Coronary artery (tissue), 2 donors: ENCODE data around the gene PDE8B.

Experiments used
- DNase-seq: peaks from one replicate; pipeline ENCODE4 v3.0.0-alpha.2; 2017; ENCODE audit warnings: low spot score
- H3K27ac ChIP-seq, 2 donors: fragments of 200-600 bp; sonication (generic); one replicate each; pipeline ENCODE4 v1.5.1; 2016 to 2019
- H3K4me3 ChIP-seq: fragments of 200-600 bp; sonication (generic); 2 replicates; pipeline ENCODE4 v1.5.1; 2016; ENCODE audit warnings: mild to moderate bottlenecking, moderate library complexity
- TF ChIP-seq, protein P1 (sequence below): fragments of 200-600 bp; sonication (generic); IDR thresholded peaks from one replicate; pipeline ENCODE4 v1.5.1; 2019; ENCODE audit warnings: antibody characterized with exemption

Gene PDE8B

GRCh38 chr5:77170196-77170890 is 40.1 kb upstream of the PDE8B start:
- TF ChIP-seq, protein P1, sequence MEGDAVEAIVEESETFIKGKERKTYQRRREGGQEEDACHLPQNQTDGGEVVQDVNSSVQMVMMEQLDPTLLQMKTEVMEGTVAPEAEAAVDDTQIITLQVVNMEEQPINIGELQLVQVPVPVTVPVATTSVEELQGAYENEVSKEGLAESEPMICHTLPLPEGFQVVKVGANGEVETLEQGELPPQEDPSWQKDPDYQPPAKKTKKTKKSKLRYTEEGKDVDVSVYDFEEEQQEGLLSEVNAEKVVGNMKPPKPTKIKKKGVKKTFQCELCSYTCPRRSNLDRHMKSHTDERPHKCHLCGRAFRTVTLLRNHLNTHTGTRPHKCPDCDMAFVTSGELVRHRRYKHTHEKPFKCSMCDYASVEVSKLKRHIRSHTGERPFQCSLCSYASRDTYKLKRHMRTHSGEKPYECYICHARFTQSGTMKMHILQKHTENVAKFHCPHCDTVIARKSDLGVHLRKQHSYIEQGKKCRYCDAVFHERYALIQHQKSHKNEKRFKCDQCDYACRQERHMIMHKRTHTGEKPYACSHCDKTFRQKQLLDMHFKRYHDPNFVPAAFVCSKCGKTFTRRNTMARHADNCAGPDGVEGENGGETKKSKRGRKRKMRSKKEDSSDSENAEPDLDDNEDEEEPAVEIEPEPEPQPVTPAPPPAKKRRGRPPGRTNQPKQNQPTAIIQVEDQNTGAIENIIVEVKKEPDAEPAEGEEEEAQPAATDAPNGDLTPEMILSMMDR, result no peak
- Histone ChIP-seq H3K27ac (no peak overlapping the region), H3K4me3 (no peak overlapping the region)
- DNase-seq, result no peak

DNA sequence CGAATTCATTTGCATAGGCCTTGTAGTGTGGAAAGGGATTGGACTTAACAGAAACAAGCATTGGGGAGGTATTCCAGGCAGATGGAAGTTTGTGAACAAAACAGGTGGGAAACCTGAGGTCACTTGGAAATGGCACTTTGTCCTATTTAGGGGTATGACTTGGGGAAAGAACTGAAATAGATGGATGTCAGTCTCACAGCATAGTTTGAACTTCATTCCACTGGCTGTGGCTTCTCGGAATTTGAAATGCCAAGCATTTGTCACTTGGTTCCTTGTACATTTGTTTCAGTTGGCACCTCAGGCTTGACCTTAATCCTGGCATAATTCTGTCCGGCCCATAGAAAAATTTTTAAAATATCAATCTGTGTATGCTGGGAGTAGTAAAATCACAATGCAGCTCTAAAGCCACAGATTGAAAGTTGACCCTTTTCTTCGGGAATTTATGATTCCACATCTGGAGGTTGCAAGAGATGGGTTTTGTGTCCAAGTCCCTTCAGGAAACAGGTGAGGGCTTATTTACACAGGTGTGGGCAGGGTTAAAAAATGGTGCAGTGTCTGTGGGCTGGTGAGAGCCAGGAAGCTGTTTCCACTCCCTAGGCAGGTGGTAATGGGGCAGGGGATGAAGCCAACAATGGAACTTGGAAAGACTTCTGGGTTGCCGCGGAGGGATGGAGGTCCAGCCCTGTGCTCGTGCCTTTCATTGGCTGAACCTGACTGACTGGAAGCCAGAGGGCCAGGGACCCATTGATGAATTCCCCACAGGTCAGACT is 39.2 kb upstream of the PDE8B start:
- Histone ChIP-seq H3K27ac (no peak overlapping the region), H3K4me3 (no peak overlapping the region)
- TF ChIP-seq, protein P1, result no peak
- DNase-seq, result no peak

DNA sequence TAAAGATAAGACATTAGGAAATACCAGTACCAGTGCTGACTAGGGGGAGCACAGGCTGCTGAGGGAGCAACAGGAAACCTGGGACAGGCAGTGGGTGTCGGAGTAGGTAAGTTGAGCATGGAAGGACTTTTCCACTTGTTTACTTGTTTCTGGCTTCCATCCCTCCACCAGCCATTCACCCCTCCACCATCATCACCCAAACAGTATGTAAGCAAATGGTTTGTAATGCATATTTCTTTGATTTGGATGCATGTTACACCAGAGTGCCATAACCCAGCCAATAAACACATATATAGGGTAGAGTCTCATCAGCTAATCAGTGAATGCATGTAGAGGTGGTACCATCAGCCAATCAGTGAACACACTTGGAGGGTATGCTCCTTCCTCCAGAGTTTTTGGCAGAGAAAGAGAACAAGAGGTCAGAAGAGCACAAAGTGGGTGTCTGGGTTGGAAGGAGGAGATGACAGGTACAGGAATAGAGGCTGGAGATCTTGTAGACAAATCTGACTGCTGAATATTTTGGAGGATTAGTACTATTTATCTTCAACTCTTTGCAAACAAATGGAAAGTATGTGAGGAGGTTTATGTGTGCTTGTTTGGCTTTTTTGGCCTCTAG is 37.7 kb upstream of the PDE8B start:
- H3K4me3 ChIP-seq, result no peak overlapping the region
- DNase-seq, result no peak
- TF ChIP-seq, protein P1, result no peak
- peak overlapping the region in 1 of 2 donors; percentile 24 for H3K27ac ChIP-seq

- no peak overlapping the region for H3K27ac ChIP-seq
- TF ChIP-seq, protein P1, result no peak
- H3K4me3 ChIP-seq, result no peak overlapping the region
- no peak for DNase-seq
Measured at GRCh38 chr5:77174526-77174925, 36.0 kb upstream of the PDE8B start.

DNA sequence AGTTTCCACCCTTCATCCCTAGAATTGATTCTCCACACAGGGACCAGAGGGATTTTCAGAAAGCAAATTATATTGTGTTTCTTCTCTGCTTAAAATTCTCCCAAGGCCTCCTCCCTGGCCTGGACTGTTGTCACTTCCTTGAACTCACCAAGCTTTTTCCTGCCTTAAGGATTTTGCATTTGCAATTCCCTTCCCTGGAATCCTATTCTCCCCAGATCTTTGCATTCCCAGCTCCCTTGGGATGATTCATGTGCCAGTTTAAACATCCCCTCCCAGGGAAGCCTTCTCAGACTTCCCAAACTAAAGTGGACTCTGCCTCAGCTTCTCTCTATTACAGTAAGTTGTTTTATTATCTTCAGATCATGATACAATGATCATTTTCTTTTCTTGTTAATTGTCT is 35.2 kb upstream of the PDE8B start:
- TF ChIP-seq, protein P1, result no peak
- no peak overlapping the region for H3K27ac ChIP-seq
- no peak overlapping the region for H3K4me3 ChIP-seq
- no peak for DNase-seq

DNA sequence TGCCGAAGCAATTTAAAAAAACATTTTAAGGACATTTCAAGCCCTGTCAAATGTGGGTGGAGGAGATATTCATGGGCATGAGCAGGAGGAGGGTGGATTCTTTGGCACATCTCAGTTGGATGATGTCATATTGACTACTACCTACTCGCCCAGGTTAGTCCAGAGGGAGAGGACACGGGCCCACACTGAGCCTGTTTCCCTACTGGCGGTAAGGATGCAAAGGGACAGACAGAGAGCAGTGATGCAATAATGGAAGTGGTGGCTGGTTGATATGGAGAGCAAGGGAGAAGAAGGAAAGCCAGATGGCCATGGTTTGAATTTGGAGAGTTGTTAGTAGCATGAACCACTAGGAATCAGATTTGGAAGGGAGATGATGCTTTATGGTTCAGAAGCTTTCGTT is 34.1 kb upstream of the PDE8B start:
- TF ChIP-seq, protein P1, result no peak
- DNase-seq, result no peak
- H3K27ac ChIP-seq, result no peak overlapping the region
- no peak overlapping the region for H3K4me3 ChIP-seq
